Hematopoietic multipotent progenitor cell treated with erythropoietin and hydrocortisone succinate and interleukin-3 and kit ligand, for 8 days (in vitro differentiated cells): ENCODE results near the gene PIGH.
"Not testable (repeated sequence)": the region's sequence is repeated elsewhere in the genome, so short reads cannot be mapped to it uniquely, and the experiment has no call there.

Source experiments
- DNase-seq: peaks from one replicate; pipeline ENCODE4 v3.0.0-alpha.2; 2015

Gene PIGH

GRCh38 chr14:67599698-67600561 is at the start of gene PIGH:
Gene PIGH, minus strand, starts transcription at chr14:67600268. Its CDS starts 65 bp downstream, at chr14:67600203.
- peak; percentile 89 for DNase-seq

- no peak for DNase-seq
Observed at GRCh38 chr14:67646131-67646530, 46.1 kb upstream of the PIGH start.

GRCh38 chr14:67645414-67645813 is 45.3 kb upstream of the PIGH start:
- no peak for DNase-seq

DNA sequence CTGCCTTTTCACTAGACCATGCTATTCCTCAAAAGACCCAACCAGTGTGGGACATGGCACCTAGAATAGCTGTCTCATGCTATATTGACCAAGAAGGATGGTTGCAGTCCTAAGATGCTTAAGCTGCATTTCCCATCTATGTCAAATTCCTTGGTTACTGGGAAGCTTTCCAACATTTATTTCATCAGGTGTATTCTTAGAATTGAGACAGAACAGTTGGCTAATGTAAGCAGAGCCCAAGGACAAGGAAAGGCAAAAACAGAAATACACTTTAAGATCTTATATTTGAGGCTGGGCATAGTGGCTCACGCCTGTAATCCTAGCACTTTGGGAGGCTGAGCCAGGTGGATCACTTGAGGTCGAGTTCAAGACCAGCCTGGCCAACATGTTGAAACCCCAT is 44.4 kb upstream of the PIGH start:
- DNase-seq = no peak

- no peak for DNase-seq
Observed at GRCh38 chr14:67643713-67644112, 43.6 kb upstream of the PIGH start.

GRCh38 chr14:67641902-67642749 is 42.1 kb upstream of the PIGH start:
- peak; percentile 63 for DNase-seq

DNA sequence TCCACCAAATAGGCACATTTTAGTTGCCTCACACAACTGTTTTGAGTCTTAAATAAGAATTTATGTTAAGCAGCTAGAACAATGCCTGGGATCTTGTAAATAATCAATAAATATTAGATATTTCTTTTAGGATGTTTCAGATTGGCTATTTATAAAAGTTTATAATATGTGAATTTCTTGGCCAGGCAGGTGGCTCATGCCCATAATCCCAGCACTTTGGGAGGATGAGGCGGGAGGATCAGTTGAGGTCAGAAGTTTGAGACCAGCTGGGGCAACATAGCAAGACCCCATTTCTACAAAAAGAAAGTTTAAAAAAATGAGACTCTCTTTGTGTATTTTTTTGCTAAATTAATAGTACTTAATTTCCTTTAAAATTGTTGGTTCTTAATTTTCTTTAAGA is 41.4 kb upstream of the PIGH start:
- DNase-seq = no peak

DNA sequence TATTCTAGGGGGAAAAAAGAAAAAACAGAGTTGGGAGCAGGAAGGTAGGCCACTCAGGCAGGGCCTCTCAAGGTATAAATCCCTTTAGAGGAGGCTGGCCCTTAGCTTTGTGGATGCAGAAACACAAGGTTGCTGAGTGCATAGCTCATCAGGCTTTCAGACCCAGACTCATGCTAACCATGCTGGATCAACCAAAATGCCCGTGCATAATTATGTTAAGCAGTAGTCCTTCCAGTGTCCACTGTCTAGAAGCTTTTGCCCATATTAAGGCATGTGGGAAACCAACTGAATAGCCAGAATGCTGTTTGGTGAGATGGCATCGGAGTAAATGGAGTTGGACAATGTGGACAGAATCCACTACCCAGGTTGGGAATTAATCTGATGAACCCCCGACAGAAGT is 38.6 kb upstream of the PIGH start:
- no peak for DNase-seq

GRCh38 chr14:67636361-67636919 is 36.4 kb upstream of the PIGH start:
- DNase-seq = peak; percentile 85

DNA sequence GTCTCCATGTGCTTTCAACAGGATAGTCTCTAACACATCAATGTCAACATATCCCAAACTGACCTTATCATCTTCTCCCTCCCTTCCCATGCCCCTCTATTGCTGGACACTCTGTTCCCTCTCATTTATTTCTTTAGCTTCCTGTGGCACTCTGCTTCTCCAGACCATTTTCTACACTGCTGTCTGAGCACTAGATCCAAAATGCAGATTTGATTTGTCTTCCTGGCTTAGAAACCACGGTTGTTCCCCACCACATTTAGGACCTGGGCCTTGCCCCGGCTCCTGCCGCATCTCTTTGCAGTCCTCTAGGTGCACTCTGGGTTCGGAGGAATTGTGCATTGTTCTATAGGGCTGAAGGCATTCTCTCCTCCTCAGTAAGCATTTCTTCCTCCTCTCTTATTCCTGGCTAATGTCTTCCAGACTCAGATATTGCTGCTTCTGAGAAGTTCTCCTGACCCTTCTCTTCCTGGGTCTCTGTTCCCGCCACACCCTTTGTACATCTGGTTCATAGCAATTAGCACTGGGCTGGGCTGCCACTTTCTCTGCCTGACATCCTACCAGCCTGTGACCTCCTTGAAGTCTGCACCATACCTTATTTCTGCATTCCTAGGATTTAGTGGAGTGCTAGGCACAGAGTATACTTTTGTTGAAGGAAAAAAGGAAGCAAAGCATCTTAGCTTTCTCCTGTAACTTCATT is 33.5 kb upstream of the PIGH start:
- DNase-seq = no peak

GRCh38 chr14:67630938-67631337 is 30.9 kb upstream of the PIGH start:
- DNase-seq = no peak

- DNase-seq = no peak
Observed at GRCh38 chr14:67630186-67630585, 30.1 kb upstream of the PIGH start.

- no peak for DNase-seq
Observed at GRCh38 chr14:67627519-67627918, 27.5 kb upstream of the PIGH start.

DNA sequence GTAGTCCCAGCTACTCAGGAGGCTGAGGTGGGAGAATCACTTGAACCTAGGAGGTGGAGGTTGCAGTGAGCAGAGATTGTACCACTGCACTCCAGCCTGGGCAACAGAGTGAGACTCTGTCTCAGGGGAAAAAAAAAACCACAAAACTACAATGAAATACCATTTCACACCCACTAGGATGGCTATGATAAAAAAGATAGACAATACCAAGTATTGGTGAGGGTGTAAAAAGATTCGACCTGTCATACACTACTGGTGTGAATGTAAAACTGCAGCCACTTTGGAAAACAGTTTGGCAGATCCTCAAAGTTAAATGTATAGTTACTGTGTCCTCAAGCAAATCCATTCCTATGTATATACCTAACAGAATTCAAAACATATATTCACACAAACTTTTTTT is 26.1 kb upstream of the PIGH start:
- DNase-seq = not testable (repeated sequence)

- no peak for DNase-seq
Observed at GRCh38 chr14:67623114-67623513, 23.0 kb upstream of the PIGH start.

GRCh38 chr14:67622675-67623074 is 22.6 kb upstream of the PIGH start:
- no peak for DNase-seq

DNA sequence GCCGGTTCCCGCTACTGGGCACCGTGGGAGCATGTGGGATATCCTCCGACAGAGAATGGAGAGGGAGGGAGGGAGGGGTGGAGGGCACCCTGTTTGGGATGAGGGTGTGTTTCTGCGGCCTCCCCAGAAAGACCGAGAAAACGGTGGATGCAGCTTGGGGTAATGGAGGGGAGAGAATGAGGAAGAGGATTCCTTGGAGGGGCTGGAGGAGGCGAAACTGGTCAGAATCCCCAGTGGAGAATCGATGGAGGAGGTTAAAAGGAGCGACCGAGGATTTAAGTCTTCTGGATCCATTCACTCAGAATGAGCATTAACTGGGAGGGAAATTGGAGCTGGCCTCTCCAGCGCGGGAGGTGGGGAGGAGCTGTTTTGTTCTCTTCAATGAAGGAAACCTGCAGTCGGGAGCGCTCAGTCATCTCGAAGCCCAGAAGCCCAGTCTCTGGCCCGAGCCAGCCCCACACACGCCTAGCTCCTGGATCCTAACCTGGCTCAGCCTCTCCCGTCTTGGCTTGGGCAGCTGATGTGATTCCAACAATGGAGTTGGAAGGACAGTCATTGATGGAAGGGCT is 20.2 kb upstream of the PIGH start:
- no peak for DNase-seq

DNA sequence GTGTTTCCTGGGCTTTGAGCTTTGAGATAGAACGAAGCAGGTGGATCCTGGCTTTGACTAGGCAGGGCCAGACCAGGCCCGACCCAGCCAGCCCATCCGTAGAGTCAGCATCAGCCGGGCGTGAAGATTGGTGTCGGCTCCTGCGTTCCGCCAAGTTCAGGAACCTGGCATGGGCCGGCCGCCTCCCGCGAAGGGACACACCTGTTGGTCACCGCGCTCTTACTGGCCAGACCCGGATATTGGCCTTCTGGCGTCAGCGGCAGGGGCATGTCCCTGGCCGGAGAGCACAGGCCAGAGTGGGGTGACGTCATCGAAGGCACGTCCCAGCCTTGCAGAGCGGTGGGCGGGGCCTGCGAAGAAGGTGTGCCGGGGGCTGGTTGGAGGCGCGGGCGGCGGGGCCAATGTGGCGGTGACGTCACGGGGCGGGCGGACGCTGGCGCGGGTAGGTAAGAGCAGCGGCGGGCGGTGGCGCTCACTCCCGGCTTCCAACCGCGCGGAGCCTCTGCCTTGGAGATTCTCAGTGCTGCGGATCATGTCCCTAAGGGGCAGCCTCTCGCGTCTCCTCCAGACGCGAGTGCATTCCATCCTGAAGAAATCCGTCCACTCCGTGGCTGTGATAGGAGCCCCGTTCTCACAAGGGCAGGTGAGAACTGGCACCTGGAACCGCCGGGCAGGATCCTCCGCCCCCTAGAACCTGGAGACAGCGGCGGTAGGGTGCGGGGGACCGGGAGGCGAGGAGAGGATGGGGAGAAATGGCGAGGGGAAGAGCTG is 19.6 kb upstream of the PIGH start, which contains the start of gene ARG2:
ARG2 (plus strand) TSS at position 475 of the 771 bp plus-strand sequence; CDS start at position 533, 58 bp downstream.
- peak; percentile 94 for DNase-seq

GRCh38 chr14:67618617-67619063 is 18.6 kb upstream of the PIGH start:
- DNase-seq = peak; percentile 90

- no peak for DNase-seq
Observed at GRCh38 chr14:67610491-67610890, 10.4 kb upstream of the PIGH start.

DNA sequence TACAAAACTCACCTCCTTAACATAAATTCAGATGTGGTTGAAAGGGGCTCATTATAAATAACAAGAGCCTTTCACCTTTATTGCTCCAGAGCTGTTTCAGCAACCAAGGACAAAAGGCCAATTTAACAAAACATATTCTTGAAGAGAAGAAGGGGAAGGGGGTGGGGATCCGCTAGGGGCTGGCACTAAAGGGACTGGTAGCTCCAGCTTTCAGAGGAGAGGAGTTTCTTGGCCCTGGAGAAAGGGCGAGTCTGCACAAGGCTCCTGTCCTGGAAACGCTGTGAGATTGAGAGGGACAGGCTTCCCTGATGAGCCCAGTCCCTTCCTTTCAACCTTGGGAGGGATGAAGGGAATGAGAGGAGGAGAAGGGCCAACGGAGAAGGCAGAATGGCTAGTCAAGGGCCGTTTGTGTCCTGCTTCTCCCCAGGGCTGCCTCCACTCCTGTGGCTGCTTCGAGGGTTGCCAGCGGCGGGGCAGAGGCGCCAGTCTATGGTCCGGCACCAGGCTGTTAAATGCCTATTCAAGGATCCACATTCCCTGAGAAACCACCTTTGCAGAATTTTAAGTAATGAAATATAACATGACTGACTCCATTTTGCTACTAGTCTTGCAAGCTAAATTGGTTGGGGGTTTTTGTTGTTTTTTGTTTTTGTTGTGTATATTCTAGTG is 9.7 kb upstream of the PIGH start:
- no peak for DNase-seq
